MCF 10A (cell line): ENCODE results near the gene ANGPTL8. TPM values are rescaled to one million over a fixed set of nuclear protein-coding genes. Genes with fewer than 3 reads are reported as not detected.

Experiments used
- BruUV-seq: library from RNA; stranded (reverse); fragments of 400-500 nt; replicated peaks from 2 replicates; lab custom pipeline; 2021; lab: Mats Ljungman, UMichigan
- CTCF ChIA-PET: fragments of 300-600 bp; sonication (Branson Sonifier 250); formaldehyde crosslinking; extraction: SDS; loops from one replicate; lab custom pipeline; 2021; ENCODE audit warnings: antibody characterized with exemption, inconsistent platforms; lab: Yijun Ruan, JAX
- POLR2A ChIA-PET: fragments of 300-600, 350-650 bp; sonication (Branson Sonifier 250); formaldehyde crosslinking; extraction: SDS; loops from one replicate; lab custom pipeline; 2020; ENCODE audit warnings: antibody characterized with exemption, inconsistent platforms; lab: Yijun Ruan, JAX
- DNase-seq: peaks from one replicate; pipeline ENCODE4 v3.0.0-alpha.2; 2018; ENCODE audit not compliant: unreplicated experiment
- H3K27ac Mint-ChIP-seq: one replicate; pipeline ENCODE4 v1.8.0; 2022; ENCODE audit warnings: mild to moderate bottlenecking, low read depth, mixed read lengths; ENCODE audit not compliant: unreplicated experiment
- H3K27me3 Mint-ChIP-seq: one replicate; pipeline ENCODE4 v1.8.0; 2022; ENCODE audit warnings: mixed read lengths; ENCODE audit not compliant: insufficient read depth, unreplicated experiment
- H3K36me3 Mint-ChIP-seq: one replicate; pipeline ENCODE4 v1.8.0; 2022; ENCODE audit warnings: mild to moderate bottlenecking, moderate library complexity, mixed read lengths; ENCODE audit not compliant: insufficient read depth, unreplicated experiment
- H3K4me1 Mint-ChIP-seq: one replicate; pipeline ENCODE4 v1.8.0; 2022; ENCODE audit warnings: mixed read lengths; ENCODE audit not compliant: insufficient read depth, unreplicated experiment
- H3K4me3 Mint-ChIP-seq: one replicate; pipeline ENCODE4 v1.8.0; 2022; ENCODE audit warnings: mild to moderate bottlenecking, moderate library complexity, mixed read lengths; ENCODE audit not compliant: unreplicated experiment
- H3K9me3 Mint-ChIP-seq: one replicate; pipeline ENCODE4 v1.8.0; 2022; ENCODE audit warnings: mixed read lengths; ENCODE audit not compliant: unreplicated experiment
- intact Hi-C: fragments of 100-400 bp; cut with micrococcal nuclease; formaldehyde crosslinking; loops from 2 replicates; pipeline ENCODE4 v1.14.1; 2022
- total RNA-seq: library from RNA; stranded (reverse); gene quantifications from 2 replicates; pipeline ENCODE4 v1.2.3, GENCODE V29; 2022
- TF ChIP-seq, protein P1 (sequence below): fragments of 200-600 bp; IDR thresholded peaks from one replicate; pipeline ENCODE4 v1.8.0; 2022; ENCODE audit warnings: antibody characterized with exemption, mild to moderate bottlenecking; ENCODE audit not compliant: unreplicated experiment

ANGPTL8 gene
- total RNA-seq, 1 experiment from 2014 or later, result not detected

DNA sequence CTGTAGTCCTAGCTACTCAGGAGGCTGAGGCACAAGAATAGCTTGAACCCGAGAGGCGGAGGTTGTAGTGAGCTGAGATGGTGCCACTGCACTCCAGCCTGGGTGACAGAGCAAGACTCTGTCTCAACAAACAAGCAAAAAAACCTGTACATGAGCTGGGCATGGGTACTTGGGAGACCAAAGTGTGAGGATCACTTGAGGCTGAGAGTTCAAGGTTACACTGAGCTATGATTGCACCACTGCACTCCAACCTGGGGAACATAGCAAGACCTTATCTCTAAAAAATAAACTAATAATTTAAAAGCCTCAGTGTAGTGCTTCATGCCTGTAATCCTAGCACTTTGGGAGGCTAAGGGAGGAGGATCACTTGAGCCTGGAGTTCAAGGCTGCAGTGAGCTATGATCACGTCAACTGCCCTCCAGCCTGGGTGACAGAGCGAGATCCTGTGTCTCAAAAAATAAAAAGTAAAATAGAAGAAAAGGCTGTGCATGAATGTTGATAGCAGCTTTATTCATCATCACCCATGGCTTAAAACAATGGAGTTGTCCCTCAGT, 35.2 kb downstream of the ANGPTL8 start:
- no peak overlapping the region for H3K4me3 Mint-ChIP-seq
- H3K27me3 Mint-ChIP-seq, result no peaks in the 10 kb centered on the region
- H3K9me3 Mint-ChIP-seq, result no peaks in the 10 kb centered on the region
- H3K4me1 Mint-ChIP-seq, result peaks cover under 1% of the 10 kb centered on the region
- TF ChIP-seq, protein P1, sequence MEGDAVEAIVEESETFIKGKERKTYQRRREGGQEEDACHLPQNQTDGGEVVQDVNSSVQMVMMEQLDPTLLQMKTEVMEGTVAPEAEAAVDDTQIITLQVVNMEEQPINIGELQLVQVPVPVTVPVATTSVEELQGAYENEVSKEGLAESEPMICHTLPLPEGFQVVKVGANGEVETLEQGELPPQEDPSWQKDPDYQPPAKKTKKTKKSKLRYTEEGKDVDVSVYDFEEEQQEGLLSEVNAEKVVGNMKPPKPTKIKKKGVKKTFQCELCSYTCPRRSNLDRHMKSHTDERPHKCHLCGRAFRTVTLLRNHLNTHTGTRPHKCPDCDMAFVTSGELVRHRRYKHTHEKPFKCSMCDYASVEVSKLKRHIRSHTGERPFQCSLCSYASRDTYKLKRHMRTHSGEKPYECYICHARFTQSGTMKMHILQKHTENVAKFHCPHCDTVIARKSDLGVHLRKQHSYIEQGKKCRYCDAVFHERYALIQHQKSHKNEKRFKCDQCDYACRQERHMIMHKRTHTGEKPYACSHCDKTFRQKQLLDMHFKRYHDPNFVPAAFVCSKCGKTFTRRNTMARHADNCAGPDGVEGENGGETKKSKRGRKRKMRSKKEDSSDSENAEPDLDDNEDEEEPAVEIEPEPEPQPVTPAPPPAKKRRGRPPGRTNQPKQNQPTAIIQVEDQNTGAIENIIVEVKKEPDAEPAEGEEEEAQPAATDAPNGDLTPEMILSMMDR, result no peak
- ChIA-PET CTCF (interaction anchor here (0.5 to 1.1 kb wide), 4 partner anchors 25 to 250 kb away, joined by 3 to 6 read pairs (median 3); no protein-coding TSS in a partner anchor), POLR2A (no interaction called here)
- H3K27ac Mint-ChIP-seq, result no peak overlapping the region
- H3K36me3 Mint-ChIP-seq, result peaks cover 3% of the 10 kb centered on the region
- intact Hi-C loops, result no loop called here
- no peak for DNase-seq
- no TSS peak for BruUV-seq

DNA sequence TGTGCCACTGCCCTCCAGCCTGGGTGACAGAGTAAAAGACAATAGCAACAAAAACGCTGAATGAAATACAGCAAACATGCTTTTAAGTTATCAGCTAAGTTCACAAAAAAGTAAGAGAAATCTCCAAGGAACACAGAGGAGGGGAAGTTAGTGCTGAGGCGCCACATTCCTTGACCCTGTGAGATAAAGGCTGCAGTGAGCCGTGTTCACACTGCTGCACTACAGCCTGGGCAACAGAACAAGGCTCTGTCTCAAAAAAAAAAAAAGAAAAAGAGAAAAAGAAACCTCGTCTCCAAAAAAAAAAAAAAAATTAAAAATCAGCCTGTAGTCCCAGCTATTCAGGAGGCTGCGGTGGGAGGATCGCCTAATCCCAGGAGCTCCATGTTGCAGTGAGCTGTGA, 39.3 kb downstream of the ANGPTL8 start:
- intact Hi-C loops, result no loop called here
- ChIA-PET POLR2A (interaction anchor here (2.1 kb wide), 1 partner anchor 10 kb away, joined by 7 read pairs; no protein-coding TSS in a partner anchor), CTCF (interaction anchor here (0.6 to 0.7 kb wide), 3 partner anchors 12 to 421 kb away, joined by 3 to 5 read pairs (median 4); no protein-coding TSS in a partner anchor)
- H3K27ac Mint-ChIP-seq, result no peak overlapping the region
- no peak overlapping the region for H3K4me3 Mint-ChIP-seq
- TF ChIP-seq, protein P1, result no peak
- no TSS peak for BruUV-seq
- H3K9me3 Mint-ChIP-seq, result no peaks in the 10 kb centered on the region
- peaks cover 4% of the 10 kb centered on the region for H3K36me3 Mint-ChIP-seq
- no peak for DNase-seq
- H3K27me3 Mint-ChIP-seq, result no peaks in the 10 kb centered on the region
- H3K4me1 Mint-ChIP-seq, result peaks cover 6% of the 10 kb centered on the region

- no peak overlapping the region for H3K4me3 Mint-ChIP-seq
- TF ChIP-seq, protein P1, result no peak
- H3K36me3 Mint-ChIP-seq, result peaks cover 4% of the 10 kb centered on the region
- no TSS peak for BruUV-seq
- no peak for DNase-seq
- ChIA-PET CTCF (no interaction called here), POLR2A (interaction anchor here (0.7 to 2.1 kb wide), 2 partner anchors 11 to 301 kb away, joined by 3 to 7 read pairs; no protein-coding TSS in a partner anchor)
- no peak overlapping the region for H3K27ac Mint-ChIP-seq
- intact Hi-C loops, result no loop called here
- no peaks in the 10 kb centered on the region for H3K27me3 Mint-ChIP-seq
- H3K9me3 Mint-ChIP-seq, result no peaks in the 10 kb centered on the region
- peaks cover 6% of the 10 kb centered on the region for H3K4me1 Mint-ChIP-seq
Observed at GRCh38 chr19:11279505-11280236, 40.3 kb downstream of the ANGPTL8 start.

DNA sequence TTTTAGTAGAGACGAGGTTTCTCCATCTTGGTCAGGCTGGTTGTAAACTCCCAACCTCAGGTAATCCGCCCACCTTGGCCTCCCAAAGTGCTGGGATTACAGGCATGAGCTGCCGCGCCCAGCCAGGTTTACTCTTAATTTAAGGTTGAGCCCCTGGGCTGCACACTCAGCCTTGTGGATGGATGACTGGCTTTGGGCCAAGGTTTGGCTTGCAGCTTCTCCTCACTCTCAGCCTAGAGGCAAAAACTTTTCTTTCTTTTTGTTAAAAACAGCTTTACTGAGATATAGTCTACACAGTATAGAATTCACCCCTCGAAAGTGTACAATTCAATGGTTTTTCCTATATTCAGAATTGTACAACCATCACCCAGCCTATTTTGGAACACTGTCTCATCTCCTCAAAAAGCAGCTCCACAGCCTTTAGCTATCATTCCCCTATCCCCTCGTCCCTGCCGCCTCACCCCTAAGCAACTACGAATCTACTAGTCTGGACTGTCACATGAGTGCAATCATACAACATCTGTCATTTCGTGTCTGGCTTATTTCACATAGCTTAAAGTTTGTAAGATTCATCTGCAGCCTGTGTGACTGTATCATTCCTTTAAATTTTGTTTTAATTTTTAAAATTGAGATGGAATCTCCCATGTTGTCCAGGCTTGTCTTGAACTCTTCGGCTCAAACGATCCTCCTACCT, 42.1 kb downstream of the ANGPTL8 start:
- no peaks in the 10 kb centered on the region for H3K9me3 Mint-ChIP-seq
- ChIA-PET CTCF (interaction anchor here (0.6 to 1.4 kb wide), 5 partner anchors 8 to 1616 kb away, joined by 3 to 5 read pairs (median 3); no protein-coding TSS in a partner anchor), POLR2A (interaction anchor here (1.3 to 2.7 kb wide), 2 partner anchors 10 to 201 kb away, joined by 4 to 6 read pairs; no protein-coding TSS in a partner anchor)
- peaks cover 6% of the 10 kb centered on the region for H3K4me1 Mint-ChIP-seq
- no peaks in the 10 kb centered on the region for H3K27me3 Mint-ChIP-seq
- H3K27ac Mint-ChIP-seq, result peak overlapping the region; percentile 59
- DNase-seq, result peak; percentile 63
- BruUV-seq, result no TSS peak
- TF ChIP-seq, protein P1, result no peak
- H3K4me3 Mint-ChIP-seq, result no peak overlapping the region
- peaks cover 4% of the 10 kb centered on the region for H3K36me3 Mint-ChIP-seq
- intact Hi-C loops, result no loop called here
